ENCODE results near the gene ATXN1. TPM values are rescaled to one million over a fixed set of nuclear protein-coding genes. Genes with fewer than 3 reads are reported as not detected.

The ATXN1 gene
- total and polyA plus RNA-seq, 2 of the 8 experiments (the other 6 are each of a cell fraction or from before 2014, with no cell fraction given) = 1.6 to 4.0 TPM

- no peaks in the 10 kb centered on the region for H3K36me3 ChIP-seq (ENCODE audit: control insufficient read depth in 2 of 4, insufficient read depth in 4 of 4, low read length in 3 of 4)
- no peak overlapping the region for H3K4ac ChIP-seq (replicated peaks; ENCODE audit: insufficient read length, low read depth, low read length)
- H3K79me1 ChIP-seq (ENCODE audit: low read depth, low read length) = no peaks in the 10 kb centered on the region
- DNase-seq (ENCODE audit: low read depth in 1 of 2, low spot score in 2 of 2) (no peak), FAIRE-seq (no peak)
- H3K23ac ChIP-seq (ENCODE audit: insufficient read length) = no peak overlapping the region
- ChIA-PET CTCF (ENCODE audit: partially characterized antibody) (no interaction called here), POLR2A (ENCODE audit: partially characterized antibody) (no interaction called here)
- no peak overlapping the region for H2BK20ac ChIP-seq (ENCODE audit: low read length)
- no peak overlapping the region for H4K91ac ChIP-seq (replicated peaks; ENCODE audit: insufficient read length, low read length)
- H3K4me2 ChIP-seq (ENCODE audit: insufficient read depth in 1 of 2, low read depth in 2 of 2, low read length in 2 of 2) = no peak overlapping the region
- H2BK120ac ChIP-seq (replicated peaks; ENCODE audit: low read depth, low read length) = no peak overlapping the region
- no peak overlapping the region for H3K27ac ChIP-seq (ENCODE audit: low read depth, low read length)
- no peaks in the 10 kb centered on the region for H4K20me1 ChIP-seq (replicated peaks in 1 of 2; ENCODE audit: control insufficient read depth in 1 of 2, insufficient read depth in 2 of 2, low read length in 2 of 2)
- no peaks in the 10 kb centered on the region for H3K4me1 ChIP-seq (replicated peaks in 1 of 4; ENCODE audit: control insufficient read depth in 3 of 4, insufficient read depth in 4 of 4, low read length in 3 of 4)
- H3K9me3 ChIP-seq (ENCODE audit: insufficient read depth in 2 of 2, low read depth in 1 of 2, low read length in 1 of 2) = peaks cover 17 to 21% of the 10 kb centered on the region in 2 experiments
- H2BK5ac ChIP-seq (ENCODE audit: low read depth, low read length) = no peak overlapping the region
- H3K9ac ChIP-seq (replicated peaks in 1 of 4; ENCODE audit: extremely low read depth in 1 of 4, low read depth in 3 of 4, low read length in 3 of 4) = no peak overlapping the region
- no peak overlapping the region for H3K56ac ChIP-seq (replicated peaks; ENCODE audit: insufficient read length, low read depth, low read length)
- 78% methylated on average over 2 of the region's 2 CpGs; no CpG with 5 or more reads in 1 of the 2 experiments for WGBS, 2 experiments (ENCODE audit: extremely low coverage in 1 of 2, insufficient coverage in 1 of 2, insufficient read length in 1 of 2, insufficient replicate concordance in 2 of 2, low coverage in 1 of 2, low lambda C conversion rate in 2 of 2, missing lambda C conversion rate in 1 of 2)
- H3K27me3 ChIP-seq (replicated peaks in 1 of 4; ENCODE audit: control insufficient read depth in 3 of 4, extremely low read depth in 1 of 4, insufficient read depth in 3 of 4, low read length in 3 of 4) = no peaks in the 10 kb centered on the region
- no peak overlapping the region for H4K5ac ChIP-seq (ENCODE audit: insufficient read length, low read depth, low read length)
- no peak overlapping the region for H3K14ac ChIP-seq (ENCODE audit: insufficient read length)
- no peak overlapping the region for H4K8ac ChIP-seq (ENCODE audit: extremely low read depth, insufficient read depth, low read length)
- H3K79me2 ChIP-seq (ENCODE audit: control insufficient read depth in 1 of 2, insufficient read depth in 2 of 2, low read length in 2 of 2) = no peaks in the 10 kb centered on the region
- H2BK15ac ChIP-seq (ENCODE audit: low read length) = no peak overlapping the region
- no peak overlapping the region for H2AK5ac ChIP-seq (ENCODE audit: low read depth, low read length)
- H2AFZ ChIP-seq (ENCODE audit: low read length) = no peak overlapping the region
- H2BK12ac ChIP-seq (ENCODE audit: low read depth, low read length) = no peak overlapping the region
- no peaks in the 10 kb centered on the region; the same call in 1 of the 2 replicates for H3K23me2 ChIP-seq (ENCODE audit: low read depth, low read length)
- no peak overlapping the region for H3K4me3 ChIP-seq (ENCODE audit: extremely low read depth in 1 of 4, insufficient read depth in 2 of 4, low read depth in 3 of 4, low read length in 4 of 4)
- H3K18ac ChIP-seq (ENCODE audit: extremely low read depth, low read length) = no peak overlapping the region
- TF ChIP-seq TBP (IDR thresholded peaks at IDR 0.05; ENCODE audit: low read depth, low read length) = no peak
- TF ChIP-seq ASH2L (IDR thresholded peaks at IDR 0.05; ENCODE audit: low read length) = no peak
- no peak for TF ChIP-seq CHD2 (IDR thresholded peaks at IDR 0.05; ENCODE audit: low read length)
- TF ChIP-seq RNF2 (IDR thresholded peaks at IDR 0.05; ENCODE audit: borderline replicate concordance, low read depth, low read length, missing control alignments, poor library complexity, severe bottlenecking) = no peak
- TF ChIP-seq SP2 (IDR thresholded peaks at IDR 0.05; ENCODE audit: low read length) = no peak
- TF ChIP-seq SP1 (IDR thresholded peaks at IDR 0.05; ENCODE audit: low read depth, low read length) = no peak
- no peak for TF ChIP-seq HDAC2 (IDR thresholded peaks at IDR 0.05; ENCODE audit: borderline replicate concordance in 1 of 2, low read depth in 2 of 2, low read length in 2 of 2)
- no peak for TF ChIP-seq POLR2A (IDR thresholded peaks at IDR 0.05; ENCODE audit: control extremely low read depth in 1 of 2, low read depth in 2 of 2, low read length in 2 of 2)
- TF ChIP-seq POLR2AphosphoS5 (IDR thresholded peaks at IDR 0.05; ENCODE audit: low read depth, low read length) = no peak
- no peak for TF ChIP-seq MAX (IDR thresholded peaks at IDR 0.05)
- TF ChIP-seq TEAD4 (IDR thresholded peaks at IDR 0.05; ENCODE audit: low read depth, low read length) = no peak
- TF ChIP-seq POU5F1 (IDR thresholded peaks at IDR 0.05; ENCODE audit: low read depth, low read length) = no peak
- TF ChIP-seq ZNF274 (IDR thresholded peaks at IDR 0.05; ENCODE audit: borderline replicate concordance, extremely low read depth, low read length) = no peak
- no peak for TF ChIP-seq HDAC6 (IDR thresholded peaks at IDR 0.05; ENCODE audit: low read depth, low read length)
Observed at GRCh38 chr6:16789329-16790038, 28.2 kb upstream of the ATXN1 start.
